ENCODE results near the gene C5. TPM values are rescaled to one million over a fixed set of nuclear protein-coding genes. Genes with fewer than 3 reads are reported as not detected.

Gene C5
- total RNA-seq, 4 donors from 2014 or later, result 3.2 to 13.2 (median 6.8) TPM

- no peak overlapping the region for H3K27ac ChIP-seq
- H3K36me3 ChIP-seq, result no peaks in the 10 kb centered on the region
- WGBS, result 85% methylated on average over 2 of the region's 2 CpGs
- no peaks in the 10 kb centered on the region for H3K9me3 ChIP-seq
- peaks cover 3% of the 10 kb centered on the region for H3K4me1 ChIP-seq
- no peak overlapping the region for H3K4me3 ChIP-seq
- DNase-seq (ENCODE audit: low spot score in 2 of 2), result no peak
- TF ChIP-seq POLR2AphosphoS5 (IDR thresholded peaks at IDR 0.05), result no peak
- no peak for TF ChIP-seq EP300 (IDR thresholded peaks at IDR 0.05)
- no peak for TF ChIP-seq CTCF (IDR thresholded peaks at IDR 0.05)
- TF ChIP-seq POLR2A (IDR thresholded peaks at IDR 0.05), result no peak
- H3K27me3 ChIP-seq, result no peaks in the 10 kb centered on the region
Observed at GRCh38 chr9:120949290-120949689, 100.8 kb downstream of the C5 start.

- H3K27me3 ChIP-seq, result no peaks in the 10 kb centered on the region
- no peak for DNase-seq (ENCODE audit: low spot score in 2 of 2)
- no peak overlapping the region for H3K27ac ChIP-seq
- H3K9me3 ChIP-seq, result no peaks in the 10 kb centered on the region
- no peaks in the 10 kb centered on the region for H3K36me3 ChIP-seq
- H3K4me3 ChIP-seq, result no peak overlapping the region
- WGBS, result 100% methylated on average over 1 of the region's 1 CpG
- H3K4me1 ChIP-seq, result peaks cover 3% of the 10 kb centered on the region
- TF ChIP-seq EP300 (IDR thresholded peaks at IDR 0.05) (no peak), CTCF (IDR thresholded peaks at IDR 0.05) (no peak), POLR2A (IDR thresholded peaks at IDR 0.05) (no peak), POLR2AphosphoS5 (IDR thresholded peaks at IDR 0.05) (no peak)
Observed at GRCh38 chr9:120948824-120949223, 101.3 kb downstream of the C5 start.

- H3K9me3 ChIP-seq, result no peaks in the 10 kb centered on the region
- no peaks in the 10 kb centered on the region for H3K27me3 ChIP-seq
- H3K27ac ChIP-seq, result no peak overlapping the region
- no peaks in the 10 kb centered on the region for H3K36me3 ChIP-seq
- H3K4me3 ChIP-seq, result no peak overlapping the region
- H3K4me1 ChIP-seq, result peaks cover 14% of the 10 kb centered on the region
- DNase-seq (ENCODE audit: low spot score in 2 of 2), result no peak
- no peak for TF ChIP-seq POLR2AphosphoS5 (IDR thresholded peaks at IDR 0.05)
- WGBS, result 96% methylated on average over 2 of the region's 2 CpGs
Observed at GRCh38 chr9:120947222-120947621, 102.9 kb downstream of the C5 start.

GRCh38 chr9:120946259-120946658 is 103.8 kb downstream of the C5 start:
- no peak for DNase-seq (ENCODE audit: low spot score in 2 of 2)
- no peaks in the 10 kb centered on the region for H3K27me3 ChIP-seq
- TF ChIP-seq EP300 (IDR thresholded peaks at IDR 0.05) (no peak), CTCF (IDR thresholded peaks at IDR 0.05) (no peak), POLR2AphosphoS5 (IDR thresholded peaks at IDR 0.05) (no peak), POLR2A (IDR thresholded peaks at IDR 0.05) (no peak)
- WGBS, result 74% methylated on average over 3 of the region's 3 CpGs
- H3K9me3 ChIP-seq, result no peaks in the 10 kb centered on the region
- H3K4me1 ChIP-seq, result peaks cover 23% of the 10 kb centered on the region
- H3K4me3 ChIP-seq, result no peak overlapping the region
- no peaks in the 10 kb centered on the region for H3K36me3 ChIP-seq
- no peak overlapping the region for H3K27ac ChIP-seq

- no peaks in the 10 kb centered on the region for H3K36me3 ChIP-seq
- DNase-seq (ENCODE audit: low spot score in 2 of 2), result no peak
- WGBS, result 79% methylated on average over 3 of the region's 3 CpGs
- TF ChIP-seq POLR2A (IDR thresholded peaks at IDR 0.05) (no peak), EP300 (IDR thresholded peaks at IDR 0.05) (no peak), CTCF (IDR thresholded peaks at IDR 0.05) (no peak), POLR2AphosphoS5 (IDR thresholded peaks at IDR 0.05) (no peak)
- H3K27ac ChIP-seq, result no peak overlapping the region
- H3K4me3 ChIP-seq, result no peak overlapping the region
- H3K9me3 ChIP-seq, result no peaks in the 10 kb centered on the region
- no peaks in the 10 kb centered on the region for H3K27me3 ChIP-seq
- peaks cover 32% of the 10 kb centered on the region for H3K4me1 ChIP-seq
Observed at GRCh38 chr9:120944948-120945347, 105.1 kb downstream of the C5 start.

GRCh38 chr9:120944434-120944843 is 105.6 kb downstream of the C5 start:
- Histone ChIP-seq H3K4me1 (peaks cover 32% of the 10 kb centered on the region), H3K27ac (no peak overlapping the region)

More at GRCh38 chr9:120944434-120944843, 105.6 kb downstream of the C5 start:
- no peaks in the 10 kb centered on the region for H3K27me3 ChIP-seq
- no peak for DNase-seq (ENCODE audit: low spot score in 2 of 2)
- H3K36me3 ChIP-seq, result no peaks in the 10 kb centered on the region
- 56% methylated on average over 4 of the region's 4 CpGs for WGBS
- no peak overlapping the region for H3K4me3 ChIP-seq
- H3K9me3 ChIP-seq, result no peaks in the 10 kb centered on the region
- no peak for TF ChIP-seq POLR2AphosphoS5 (IDR thresholded peaks at IDR 0.05)
- TF ChIP-seq CTCF (IDR thresholded peaks at IDR 0.05), result no peak
- no peak for TF ChIP-seq POLR2A (IDR thresholded peaks at IDR 0.05)
- TF ChIP-seq EP300 (IDR thresholded peaks at IDR 0.05), result no peak
